Panc1 (cell line): Measurements from ENCODE around the gene ASPM. TPM values are rescaled to one million over a fixed set of nuclear protein-coding genes. Genes with fewer than 3 reads are reported as not detected.

Source experiments
- ATAC-seq: fragments of 200-7000 bp; cut with Tn5 transposase; 2 replicates; pipeline ENCODE4 v1.9.1; 2020; ENCODE audit warnings: mild to moderate bottlenecking, moderate library complexity
- BruUV-seq: library from RNA; stranded (reverse); fragments of 400-500 nt; replicated peaks from 2 replicates; lab custom pipeline; 2021; lab: Mats Ljungman, UMichigan
- CTCF ChIA-PET: fragments of 300-600 bp; sonication (Branson Sonifier 250); formaldehyde crosslinking; loops from one replicate; lab custom pipeline; 2022; ENCODE audit warnings: antibody characterized with exemption; lab: Charles Lee
- POLR2A ChIA-PET: fragments of 300-600 bp; sonication (Branson Sonifier 250); formaldehyde crosslinking; loops from one replicate; lab custom pipeline; 2022; ENCODE audit warnings: antibody characterized with exemption; lab: Charles Lee
- DNase-seq: peaks from one replicate; pipeline ENCODE4 v3.0.0-alpha.2; 2010; ENCODE audit warnings: low read depth, low spot score
- H3K27ac ChIP-seq: 2 replicates; pipeline ENCODE4 v1.5.1; 2011; ENCODE audit warnings: mild to moderate bottlenecking, low read length, inconsistent platforms
- H3K27me3 ChIP-seq: fragments of 200-500 bp; sonication (Bioruptor generic); 2 replicates; pipeline ENCODE4 v1.6.0; 2014; ENCODE audit warnings: low read length, inconsistent platforms; ENCODE audit not compliant: control insufficient read depth, insufficient read depth
- H3K36me3 ChIP-seq: fragments of 200-500 bp; sonication (Bioruptor generic); 2 replicates; pipeline ENCODE4 v1.5.1; 2014; ENCODE audit warnings: inconsistent platforms, mild to moderate bottlenecking, low read length, moderate library complexity; ENCODE audit not compliant: control insufficient read depth, insufficient read depth
- H3K4me1 ChIP-seq: 2 replicates; pipeline ENCODE4 v1.5.1; 2011; ENCODE audit warnings: inconsistent platforms, mild to moderate bottlenecking, low read length, moderate library complexity; ENCODE audit not compliant: control insufficient read depth, insufficient read depth
- H3K4me3 ChIP-seq, 2 experiments: 2 replicates each; pipeline ENCODE4 v1.5.1; 2011 to 2012; ENCODE audit warnings: low read depth in 2 of 2, low read length in 2 of 2, mild to moderate bottlenecking in 2 of 2, inconsistent platforms in 1 of 2, moderate library complexity in 1 of 2
- H3K9me3 ChIP-seq: fragments of 200-500 bp; sonication (Bioruptor generic); 2 replicates; pipeline ENCODE4 v1.5.1; 2014; ENCODE audit warnings: low read depth, mild to moderate bottlenecking, inconsistent platforms, low read length, moderate library complexity; ENCODE audit not compliant: control insufficient read depth, insufficient read depth
- POLR2AphosphoS5 ChIP-seq: IDR thresholded peaks from 2 replicates; pipeline ENCODE4 v1.6.1; 2012; ENCODE audit warnings: mild to moderate bottlenecking, low read depth, low read length, moderate library complexity
- SIN3A ChIP-seq: IDR thresholded peaks from 2 replicates; pipeline ENCODE4 v1.6.1; 2012; ENCODE audit warnings: low read depth, mild to moderate bottlenecking, low read length, moderate library complexity, borderline replicate concordance; ENCODE audit not compliant: insufficient read depth
- TCF7L2 ChIP-seq: IDR thresholded peaks from 2 replicates; pipeline ENCODE4 v1.6.1; 2011; ENCODE audit warnings: mild to moderate bottlenecking, low read depth, low read length, inconsistent platforms
- in situ Hi-C: cut with HindIII; loops from 2 replicates; pipeline ENCODE4 v1.10.0; 2016; ENCODE audit warnings: low sequenced_read_pairs, low pct_unique_long_range_greater_than_20kb
- intact Hi-C: fragments of 100-400 bp; cut with micrococcal nuclease; formaldehyde crosslinking; loops from one replicate; pipeline ENCODE4 v1.10.0; 2022; ENCODE audit not compliant: unreplicated experiment
- total RNA-seq: library from RNA; stranded (reverse); gene quantifications from one replicate; pipeline ENCODE4 v1.2.1, GENCODE V29; 2021; ENCODE audit not compliant: unreplicated experiment
- TF ChIP-seq, protein P1 (sequence below), 2 experiments: IDR thresholded peaks; 2 replicates each; pipeline ENCODE4 v1.6.1; 2011 to 2012; ENCODE audit warnings: low read depth in 2 of 2, control low read depth in 1 of 2, low read length in 1 of 2, mild to moderate bottlenecking in 1 of 2, moderate library complexity in 1 of 2; ENCODE audit not compliant: insufficient read depth in 1 of 2
- TF ChIP-seq, protein P2 (sequence below): fragments of 450-650 bp; IDR thresholded peaks from 2 replicates; pipeline ENCODE4 v1.5.1; 2017; ENCODE audit warnings: mild to moderate bottlenecking

The ASPM gene
- total RNA-seq, 1 experiment from 2014 or later, result 26.9 TPM

DNA sequence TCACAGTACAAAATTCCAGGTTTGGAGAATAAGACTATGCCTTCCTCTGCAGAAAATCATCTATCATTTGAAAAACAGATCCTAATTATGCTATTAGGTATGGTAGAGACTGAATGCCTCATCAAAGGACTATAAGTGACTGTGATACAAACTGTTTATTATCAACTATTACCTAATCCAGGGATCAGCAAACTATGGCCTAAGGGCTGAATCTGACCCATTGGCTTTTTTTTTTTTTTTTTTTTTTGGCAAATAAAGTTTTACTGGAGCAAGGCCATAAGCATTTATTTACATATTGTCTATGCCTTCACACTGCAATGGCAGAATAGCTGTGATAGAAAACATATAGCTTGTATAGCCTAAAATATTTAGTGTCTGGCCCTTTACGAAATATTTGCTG, 4.7 kb upstream of the ASPM start:
- no peak overlapping the region for H3K27ac ChIP-seq
- ATAC-seq, result no peak
- in situ Hi-C loops (no loop called here), intact Hi-C loops (no loop called here)
- H3K9me3 ChIP-seq, result no peaks in the 10 kb centered on the region
- ChIA-PET POLR2A (no interaction called here), CTCF (no interaction called here)
- H3K4me1 ChIP-seq, result no peaks in the 10 kb centered on the region; the same call in 1 of the 2 replicates
- H3K27me3 ChIP-seq, result no peaks in the 10 kb centered on the region
- H3K4me3 ChIP-seq, result no peak overlapping the region
- H3K36me3 ChIP-seq, result no peaks in the 10 kb centered on the region; the same call in 1 of the 2 replicates
- TF ChIP-seq POLR2AphosphoS5, result no peak
- no peak for TF ChIP-seq SIN3A
- TF ChIP-seq, protein P1, sequence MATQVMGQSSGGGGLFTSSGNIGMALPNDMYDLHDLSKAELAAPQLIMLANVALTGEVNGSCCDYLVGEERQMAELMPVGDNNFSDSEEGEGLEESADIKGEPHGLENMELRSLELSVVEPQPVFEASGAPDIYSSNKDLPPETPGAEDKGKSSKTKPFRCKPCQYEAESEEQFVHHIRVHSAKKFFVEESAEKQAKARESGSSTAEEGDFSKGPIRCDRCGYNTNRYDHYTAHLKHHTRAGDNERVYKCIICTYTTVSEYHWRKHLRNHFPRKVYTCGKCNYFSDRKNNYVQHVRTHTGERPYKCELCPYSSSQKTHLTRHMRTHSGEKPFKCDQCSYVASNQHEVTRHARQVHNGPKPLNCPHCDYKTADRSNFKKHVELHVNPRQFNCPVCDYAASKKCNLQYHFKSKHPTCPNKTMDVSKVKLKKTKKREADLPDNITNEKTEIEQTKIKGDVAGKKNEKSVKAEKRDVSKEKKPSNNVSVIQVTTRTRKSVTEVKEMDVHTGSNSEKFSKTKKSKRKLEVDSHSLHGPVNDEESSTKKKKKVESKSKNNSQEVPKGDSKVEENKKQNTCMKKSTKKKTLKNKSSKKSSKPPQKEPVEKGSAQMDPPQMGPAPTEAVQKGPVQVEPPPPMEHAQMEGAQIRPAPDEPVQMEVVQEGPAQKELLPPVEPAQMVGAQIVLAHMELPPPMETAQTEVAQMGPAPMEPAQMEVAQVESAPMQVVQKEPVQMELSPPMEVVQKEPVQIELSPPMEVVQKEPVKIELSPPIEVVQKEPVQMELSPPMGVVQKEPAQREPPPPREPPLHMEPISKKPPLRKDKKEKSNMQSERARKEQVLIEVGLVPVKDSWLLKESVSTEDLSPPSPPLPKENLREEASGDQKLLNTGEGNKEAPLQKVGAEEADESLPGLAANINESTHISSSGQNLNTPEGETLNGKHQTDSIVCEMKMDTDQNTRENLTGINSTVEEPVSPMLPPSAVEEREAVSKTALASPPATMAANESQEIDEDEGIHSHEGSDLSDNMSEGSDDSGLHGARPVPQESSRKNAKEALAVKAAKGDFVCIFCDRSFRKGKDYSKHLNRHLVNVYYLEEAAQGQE (IDR thresholded peaks at IDR 0.05; ENCODE audit: insufficient read depth in 1 of 2, low read depth in 2 of 2, low read length in 1 of 2), result no peak
- TF ChIP-seq, protein P2, sequence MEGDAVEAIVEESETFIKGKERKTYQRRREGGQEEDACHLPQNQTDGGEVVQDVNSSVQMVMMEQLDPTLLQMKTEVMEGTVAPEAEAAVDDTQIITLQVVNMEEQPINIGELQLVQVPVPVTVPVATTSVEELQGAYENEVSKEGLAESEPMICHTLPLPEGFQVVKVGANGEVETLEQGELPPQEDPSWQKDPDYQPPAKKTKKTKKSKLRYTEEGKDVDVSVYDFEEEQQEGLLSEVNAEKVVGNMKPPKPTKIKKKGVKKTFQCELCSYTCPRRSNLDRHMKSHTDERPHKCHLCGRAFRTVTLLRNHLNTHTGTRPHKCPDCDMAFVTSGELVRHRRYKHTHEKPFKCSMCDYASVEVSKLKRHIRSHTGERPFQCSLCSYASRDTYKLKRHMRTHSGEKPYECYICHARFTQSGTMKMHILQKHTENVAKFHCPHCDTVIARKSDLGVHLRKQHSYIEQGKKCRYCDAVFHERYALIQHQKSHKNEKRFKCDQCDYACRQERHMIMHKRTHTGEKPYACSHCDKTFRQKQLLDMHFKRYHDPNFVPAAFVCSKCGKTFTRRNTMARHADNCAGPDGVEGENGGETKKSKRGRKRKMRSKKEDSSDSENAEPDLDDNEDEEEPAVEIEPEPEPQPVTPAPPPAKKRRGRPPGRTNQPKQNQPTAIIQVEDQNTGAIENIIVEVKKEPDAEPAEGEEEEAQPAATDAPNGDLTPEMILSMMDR, result no peak
- TF ChIP-seq TCF7L2, result no peak
- no peak for DNase-seq
- no TSS peak for BruUV-seq

DNA sequence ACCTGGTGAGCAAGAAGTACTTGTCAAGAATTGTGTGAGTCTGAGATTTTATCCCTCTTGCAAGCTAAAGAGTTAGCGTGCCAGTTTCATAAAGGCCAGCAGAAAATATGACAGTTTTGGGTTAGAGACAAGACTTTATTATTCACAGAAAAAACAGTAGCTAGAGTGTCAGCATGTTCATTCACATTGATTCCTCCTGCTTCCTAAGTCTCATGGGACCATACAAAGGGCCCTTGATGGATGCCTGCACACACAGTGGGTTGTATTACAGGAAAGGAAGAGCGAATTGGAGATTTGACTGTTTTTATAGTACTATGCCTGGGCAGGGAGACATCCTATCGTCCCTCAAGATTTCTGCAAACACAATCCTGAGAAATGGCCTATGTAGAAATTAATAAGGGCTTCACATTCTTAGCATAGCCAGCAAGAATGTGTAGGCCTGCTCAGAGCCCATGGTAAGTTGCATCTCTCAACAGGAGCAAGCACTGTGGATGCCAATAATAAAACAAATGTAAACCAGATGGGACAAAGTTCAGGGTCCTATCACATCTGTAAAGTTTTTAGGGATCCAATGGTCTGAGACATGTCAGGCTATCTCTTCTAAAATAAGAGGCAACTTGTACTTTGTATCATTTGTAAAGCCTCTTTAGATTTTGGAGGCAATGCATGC, 4.0 kb upstream of the ASPM start:
- Histone ChIP-seq H3K27me3 (no peaks in the 10 kb centered on the region), H3K4me1 (no peaks in the 10 kb centered on the region; the same call in 1 of the 2 replicates), H3K27ac (no peak overlapping the region), H3K36me3 (peaks cover 4% of the 10 kb centered on the region; the same call in 1 of the 2 replicates), H3K9me3 (no peaks in the 10 kb centered on the region), H3K4me3 (no peak overlapping the region)
- in situ Hi-C loops, result no loop called here
- CTCF ChIA-PET, result no interaction called here
- POLR2A ChIA-PET, result no interaction called here
- no peak for DNase-seq
- ATAC-seq, result no peak
- intact Hi-C loops, result no loop called here
- no TSS peak for BruUV-seq
- TF ChIP-seq, protein P2, result no peak
- TF ChIP-seq, protein P1 (IDR thresholded peaks at IDR 0.05; ENCODE audit: insufficient read depth in 1 of 2, low read depth in 2 of 2, low read length in 1 of 2), result no peak
- TF ChIP-seq SIN3A, result no peak
- no peak for TF ChIP-seq POLR2AphosphoS5
- no peak for TF ChIP-seq TCF7L2
